ENCODE results near the gene ATXN3. TPM values are rescaled to one million over a fixed set of nuclear protein-coding genes. Genes with fewer than 3 reads are reported as not detected.
A peak's percentile ranks its signal among the peaks of the same experiment; 100 is the strongest.

Gene ATXN3
- polyA plus RNA-seq, 2 of the 4 experiments (the other 2 are of a cell fraction): 23.8 to 41.8 TPM

- 37% methylated on average over 1 of the region's 1 CpG for WGBS (ENCODE audit: missing lambda C conversion rate)
Observed at GRCh38 chr14:92093320-92093719, 13.1 kb downstream of the ATXN3 start.

GRCh38 chr14:92088494-92088893, 17.9 kb downstream of the ATXN3 start:
- ChIA-PET POLR2A (interaction anchor here (0.6 kb wide), 1 partner anchor 18 kb away, joined by 3 read pairs; the partner anchor contains the start of gene ATXN3), CTCF (interaction anchor here (0.5 to 3.6 kb wide), 4 partner anchors 10 to 627 kb away, joined by 3 to 14 read pairs (median 4); partner anchors contain the start of gene ATXN3)
- TF ChIP-seq JUNB (IDR thresholded peaks at IDR 0.05) (no peak), PHF8 (IDR thresholded peaks at IDR 0.05; ENCODE audit: borderline replicate concordance, low read depth) (no peak), HOXB13 (CRISPR knock-in tag; IDR thresholded peaks at IDR 0.05; ENCODE audit: low read depth) (no peak), NR3C1 (IDR thresholded peaks at IDR 0.05) (no peak)
- TF ChIP-seq, protein P1, sequence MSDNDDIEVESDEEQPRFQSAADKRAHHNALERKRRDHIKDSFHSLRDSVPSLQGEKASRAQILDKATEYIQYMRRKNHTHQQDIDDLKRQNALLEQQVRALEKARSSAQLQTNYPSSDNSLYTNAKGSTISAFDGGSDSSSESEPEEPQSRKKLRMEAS (IDR thresholded peaks at IDR 0.05): no peak
- DNase-seq (ENCODE audit: low read depth in 1 of 2, low spot score in 1 of 2) (no peak), FAIRE-seq (no peak), ATAC-seq (no peak)
- Histone ChIP-seq H3K4me3 (no peak overlapping the region), H3K4me1 (no peaks in the 10 kb centered on the region), H3K9me3 (no peaks in the 10 kb centered on the region), H3K27ac (no peak overlapping the region), H3K4me2 (no peak overlapping the region)
- WGBS (ENCODE audit: missing lambda C conversion rate): 90% methylated on average over 5 of the region's 5 CpGs

More at GRCh38 chr14:92093320-92093719, 13.1 kb downstream of the ATXN3 start:
- H3K27ac ChIP-seq: no peak overlapping the region
- TF ChIP-seq, protein P2, sequence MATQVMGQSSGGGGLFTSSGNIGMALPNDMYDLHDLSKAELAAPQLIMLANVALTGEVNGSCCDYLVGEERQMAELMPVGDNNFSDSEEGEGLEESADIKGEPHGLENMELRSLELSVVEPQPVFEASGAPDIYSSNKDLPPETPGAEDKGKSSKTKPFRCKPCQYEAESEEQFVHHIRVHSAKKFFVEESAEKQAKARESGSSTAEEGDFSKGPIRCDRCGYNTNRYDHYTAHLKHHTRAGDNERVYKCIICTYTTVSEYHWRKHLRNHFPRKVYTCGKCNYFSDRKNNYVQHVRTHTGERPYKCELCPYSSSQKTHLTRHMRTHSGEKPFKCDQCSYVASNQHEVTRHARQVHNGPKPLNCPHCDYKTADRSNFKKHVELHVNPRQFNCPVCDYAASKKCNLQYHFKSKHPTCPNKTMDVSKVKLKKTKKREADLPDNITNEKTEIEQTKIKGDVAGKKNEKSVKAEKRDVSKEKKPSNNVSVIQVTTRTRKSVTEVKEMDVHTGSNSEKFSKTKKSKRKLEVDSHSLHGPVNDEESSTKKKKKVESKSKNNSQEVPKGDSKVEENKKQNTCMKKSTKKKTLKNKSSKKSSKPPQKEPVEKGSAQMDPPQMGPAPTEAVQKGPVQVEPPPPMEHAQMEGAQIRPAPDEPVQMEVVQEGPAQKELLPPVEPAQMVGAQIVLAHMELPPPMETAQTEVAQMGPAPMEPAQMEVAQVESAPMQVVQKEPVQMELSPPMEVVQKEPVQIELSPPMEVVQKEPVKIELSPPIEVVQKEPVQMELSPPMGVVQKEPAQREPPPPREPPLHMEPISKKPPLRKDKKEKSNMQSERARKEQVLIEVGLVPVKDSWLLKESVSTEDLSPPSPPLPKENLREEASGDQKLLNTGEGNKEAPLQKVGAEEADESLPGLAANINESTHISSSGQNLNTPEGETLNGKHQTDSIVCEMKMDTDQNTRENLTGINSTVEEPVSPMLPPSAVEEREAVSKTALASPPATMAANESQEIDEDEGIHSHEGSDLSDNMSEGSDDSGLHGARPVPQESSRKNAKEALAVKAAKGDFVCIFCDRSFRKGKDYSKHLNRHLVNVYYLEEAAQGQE (IDR thresholded peaks at IDR 0.05): no peak
- TF ChIP-seq RFX5 (IDR thresholded peaks at IDR 0.05) (no peak), CTCF (IDR thresholded peaks at IDR 0.05) (peak; percentile 33), CBX2 (IDR thresholded peaks at IDR 0.05; ENCODE audit: borderline replicate concordance, low read depth) (no peak), CBX8 (IDR thresholded peaks at IDR 0.05) (no peak), HOXA7 (CRISPR knock-in tag; IDR thresholded peaks at IDR 0.05) (no peak), RAD21 (conservative IDR thresholded peaks at IDR 0.05 in 1 of 2, IDR thresholded peaks at IDR 0.05 in 1 of 2) (peak; percentile 43 to 52; a peak in 4 of 5 replicates), SMC3 (IDR thresholded peaks at IDR 0.05) (peak; percentile 22; the same call in 1 of the 3 replicates)
- CTCF ChIA-PET: interaction anchor here (0.7 to 1.2 kb wide), 2 partner anchors 13 to 403 kb away, joined by 3 to 4 read pairs; partner anchors contain the start of gene ATXN3
- POLR2A ChIA-PET: interaction anchor here (0.6 kb wide), 1 partner anchor 423 kb away, joined by 3 read pairs; no protein-coding TSS in a partner anchor
- DNase-seq (ENCODE audit: low read depth in 1 of 2, low spot score in 1 of 2) (peak in 1 of 2 experiments; percentile 14), FAIRE-seq (no peak), ATAC-seq (peak in 1 of 2 experiments; percentile 76; a peak in 4 of 6 replicates)
- no peak overlapping the region for H3K4me3 ChIP-seq
- H3K9me3 ChIP-seq: no peaks in the 10 kb centered on the region
- H3K4me1 ChIP-seq: no peaks in the 10 kb centered on the region
- H3K4me2 ChIP-seq: no peak overlapping the region

- Histone ChIP-seq H3K9me3 (no peaks in the 10 kb centered on the region), H3K27ac (no peak overlapping the region), H3K4me3 (no peak overlapping the region), H3K4me2 (no peak overlapping the region), H3K4me1 (no peaks in the 10 kb centered on the region)
- DNase-seq (ENCODE audit: low read depth in 1 of 2, low spot score in 1 of 2) (no peak), ATAC-seq (no peak), FAIRE-seq (no peak)
- TF ChIP-seq EHMT2 (IDR thresholded peaks at IDR 0.05; ENCODE audit: low read depth): no peak
- no peak for TF ChIP-seq ZC3H11A (IDR thresholded peaks at IDR 0.05)
- TF ChIP-seq, protein P3, sequence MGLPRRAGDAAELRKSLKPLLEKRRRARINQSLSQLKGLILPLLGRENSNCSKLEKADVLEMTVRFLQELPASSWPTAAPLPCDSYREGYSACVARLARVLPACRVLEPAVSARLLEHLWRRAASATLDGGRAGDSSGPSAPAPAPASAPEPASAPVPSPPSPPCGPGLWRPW (IDR thresholded peaks at IDR 0.05): no peak
- TF ChIP-seq RFX5 (IDR thresholded peaks at IDR 0.05): no peak
- TF ChIP-seq USF2 (IDR thresholded peaks at IDR 0.05): no peak
- TF ChIP-seq ZFP36 (IDR thresholded peaks at IDR 0.05; ENCODE audit: borderline replicate concordance, partially characterized antibody): no peak
- no peak for TF ChIP-seq EHF (CRISPR knock-in tag; IDR thresholded peaks at IDR 0.05)
- no peak for TF ChIP-seq RCOR1 (IDR thresholded peaks at IDR 0.05; ENCODE audit: low read depth, low read length)
- TF ChIP-seq PHF8 (IDR thresholded peaks at IDR 0.05; ENCODE audit: borderline replicate concordance, low read depth): no peak
- no peak for TF ChIP-seq MYC (IDR thresholded peaks at IDR 0.05; ENCODE audit: borderline replicate concordance, low read length)
- TF ChIP-seq SMC3 (IDR thresholded peaks at IDR 0.05): no peak
- TF ChIP-seq, protein P4, sequence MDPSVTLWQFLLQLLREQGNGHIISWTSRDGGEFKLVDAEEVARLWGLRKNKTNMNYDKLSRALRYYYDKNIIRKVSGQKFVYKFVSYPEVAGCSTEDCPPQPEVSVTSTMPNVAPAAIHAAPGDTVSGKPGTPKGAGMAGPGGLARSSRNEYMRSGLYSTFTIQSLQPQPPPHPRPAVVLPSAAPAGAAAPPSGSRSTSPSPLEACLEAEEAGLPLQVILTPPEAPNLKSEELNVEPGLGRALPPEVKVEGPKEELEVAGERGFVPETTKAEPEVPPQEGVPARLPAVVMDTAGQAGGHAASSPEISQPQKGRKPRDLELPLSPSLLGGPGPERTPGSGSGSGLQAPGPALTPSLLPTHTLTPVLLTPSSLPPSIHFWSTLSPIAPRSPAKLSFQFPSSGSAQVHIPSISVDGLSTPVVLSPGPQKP (IDR thresholded peaks at IDR 0.05; ENCODE audit: low read depth, low read length): no peak
- no peak for TF ChIP-seq MAZ (IDR thresholded peaks at IDR 0.05; ENCODE audit: borderline replicate concordance, low read depth, low read length)
- no peak for TF ChIP-seq RNF2 (IDR thresholded peaks at IDR 0.05; ENCODE audit: borderline replicate concordance, low read depth)
- ChIA-PET POLR2A (no interaction called here), CTCF (interaction anchor here (1.0 kb wide), 1 partner anchor 11 kb away, joined by 3 read pairs; no protein-coding TSS in a partner anchor)
Observed at GRCh38 chr14:92074555-92074954, 31.8 kb downstream of the ATXN3 start.

Measured in A549 (cell line).